Glutamatergic neuron (in vitro differentiated cells): ENCODE measurements around the gene THADA. TPM values are rescaled to one million over a fixed set of nuclear protein-coding genes. Genes with fewer than 3 reads are reported as not detected.

Experiments
- DNase-seq: peaks from one replicate; pipeline ENCODE4 v3.0.0; 2022
- H3K27ac Mint-ChIP-seq: one replicate; pipeline ENCODE4 v1.8.0; 2020; ENCODE audit warnings: mild to moderate bottlenecking, mixed read lengths, inconsistent platforms; ENCODE audit not compliant: unreplicated experiment
- H3K27me3 Mint-ChIP-seq: one replicate; pipeline ENCODE4 v1.8.0; 2020; ENCODE audit warnings: mild to moderate bottlenecking, moderate library complexity, mixed read lengths, inconsistent platforms; ENCODE audit not compliant: unreplicated experiment
- H3K36me3 Mint-ChIP-seq: one replicate; pipeline ENCODE4 v1.8.0; 2020; ENCODE audit warnings: mild to moderate bottlenecking, mixed read lengths, inconsistent platforms; ENCODE audit not compliant: unreplicated experiment
- H3K4me1 Mint-ChIP-seq: one replicate; pipeline ENCODE4 v1.8.0; 2020; ENCODE audit warnings: mild to moderate bottlenecking, low read depth, mixed read lengths, inconsistent platforms; ENCODE audit not compliant: unreplicated experiment
- H3K4me3 Mint-ChIP-seq: one replicate; pipeline ENCODE4 v1.8.0; 2020; ENCODE audit warnings: mild to moderate bottlenecking, mixed read lengths, inconsistent platforms; ENCODE audit not compliant: unreplicated experiment
- H3K9me3 Mint-ChIP-seq: one replicate; pipeline ENCODE4 v1.8.0; 2020; ENCODE audit warnings: mild to moderate bottlenecking, moderate library complexity, mixed read lengths, inconsistent platforms; ENCODE audit not compliant: unreplicated experiment
- CTCF ChIP-seq: fragments of 200-600 bp; sonication (generic); IDR thresholded peaks from one replicate; pipeline ENCODE4 v1.5.0; 2021; ENCODE audit not compliant: partially characterized antibody, unreplicated experiment
- total RNA-seq: library from RNA; stranded (reverse); fragmentation: NEBNext Ultra II Directional; extraction: Animal tissue kit (Norgen Biotek cat#: 25700); gene quantifications from one replicate; pipeline ENCODE4 v1.2.1, GENCODE V29; 2021; ENCODE audit not compliant: unreplicated experiment

The THADA gene
- total RNA-seq, 1 donor from 2014 or later, result 15.0 TPM

GRCh38 chr2:43484323-43484930 lies 111.4 kb downstream of the THADA start:
- Mint-ChIP-seq H3K4me1 (no peaks in the 10 kb centered on the region), H3K27ac (no peak overlapping the region), H3K36me3 (no peaks in the 10 kb centered on the region), H3K9me3 (no peaks in the 10 kb centered on the region), H3K4me3 (no peak overlapping the region), H3K27me3 (no peaks in the 10 kb centered on the region)
- TF ChIP-seq CTCF, result peak; percentile 76
- no peak for DNase-seq

- Mint-ChIP-seq H3K27me3 (no peaks in the 10 kb centered on the region), H3K4me3 (no peak overlapping the region), H3K9me3 (no peaks in the 10 kb centered on the region), H3K27ac (no peak overlapping the region), H3K4me1 (no peaks in the 10 kb centered on the region), H3K36me3 (no peaks in the 10 kb centered on the region)
- no peak for DNase-seq
- TF ChIP-seq CTCF, result no peak
These were observed 112.9 kb downstream of the THADA start for GRCh38 chr2:43482961-43483360.

- Mint-ChIP-seq H3K27me3 (no peaks in the 10 kb centered on the region), H3K27ac (no peak overlapping the region)
These were observed 113.8 kb downstream of the THADA start for GRCh38 chr2:43481927-43482542.

GRCh38 chr2:43480874-43481273 lies 115.0 kb downstream of the THADA start:
- TF ChIP-seq CTCF, result no peak
- H3K27ac Mint-ChIP-seq, result no peak overlapping the region
- no peaks in the 10 kb centered on the region for H3K36me3 Mint-ChIP-seq
- no peaks in the 10 kb centered on the region for H3K27me3 Mint-ChIP-seq
- H3K9me3 Mint-ChIP-seq, result no peaks in the 10 kb centered on the region
- no peaks in the 10 kb centered on the region for H3K4me1 Mint-ChIP-seq
- no peak for DNase-seq
- H3K4me3 Mint-ChIP-seq, result no peak overlapping the region

More at GRCh38 chr2:43481927-43482542, 113.8 kb downstream of the THADA start:
- H3K9me3 Mint-ChIP-seq, result no peaks in the 10 kb centered on the region
- no peaks in the 10 kb centered on the region for H3K36me3 Mint-ChIP-seq
- no peaks in the 10 kb centered on the region for H3K4me1 Mint-ChIP-seq
- H3K4me3 Mint-ChIP-seq, result no peak overlapping the region
- no peak for DNase-seq
- no peak for TF ChIP-seq CTCF

GRCh38 chr2:43478412-43479086 lies 117.3 kb downstream of the THADA start:
- no peak for TF ChIP-seq CTCF
- no peaks in the 10 kb centered on the region for H3K36me3 Mint-ChIP-seq
- H3K27me3 Mint-ChIP-seq, result no peaks in the 10 kb centered on the region
- no peak overlapping the region for H3K4me3 Mint-ChIP-seq
- no peaks in the 10 kb centered on the region for H3K4me1 Mint-ChIP-seq
- no peak overlapping the region for H3K27ac Mint-ChIP-seq
- no peak for DNase-seq
- no peaks in the 10 kb centered on the region for H3K9me3 Mint-ChIP-seq
